Progenitor cell of endocrine pancreas (in vitro differentiated cells): ENCODE data around the gene CYFIP2. TPM values are rescaled to one million over a fixed set of nuclear protein-coding genes. Genes with fewer than 3 reads are reported as not detected.

Experiments used
- DNase-seq: peaks from one replicate; pipeline ENCODE4 v3.0.0; 2021; ENCODE audit warnings: low spot score; ENCODE audit not compliant: unreplicated experiment
- H3K27ac Mint-ChIP-seq: 2 replicates; pipeline ENCODE4 v1.8.0; 2021; ENCODE audit warnings: mild to moderate bottlenecking, moderate library complexity, mixed read lengths
- H3K27me3 Mint-ChIP-seq: 2 replicates; pipeline ENCODE4 v1.8.0; 2021; ENCODE audit warnings: mixed read lengths
- H3K36me3 Mint-ChIP-seq: 2 replicates; pipeline ENCODE4 v1.8.0; 2022; ENCODE audit warnings: mixed read lengths; ENCODE audit not compliant: insufficient read depth
- H3K4me1 Mint-ChIP-seq: 2 replicates; pipeline ENCODE4 v1.8.0; 2021; ENCODE audit warnings: low read depth, mixed read lengths
- H3K4me3 Mint-ChIP-seq: 2 replicates; pipeline ENCODE4 v1.8.0; 2021; ENCODE audit warnings: low read depth, mild to moderate bottlenecking, moderate library complexity, mixed read lengths
- H3K9me3 Mint-ChIP-seq: 2 replicates; pipeline ENCODE4 v1.8.0; 2021; ENCODE audit warnings: low read depth, mixed read lengths
- total RNA-seq: library from RNA; stranded (reverse); gene quantifications from 2 replicates; pipeline ENCODE4 v1.2.1, GENCODE V29; 2021
- TF ChIP-seq, protein P1 (sequence below): fragments of 200-600 bp; sonication (generic); IDR thresholded peaks from one replicate; pipeline ENCODE4 v1.5.0; 2021; ENCODE audit warnings: antibody characterized with exemption, mild to moderate bottlenecking; ENCODE audit not compliant: unreplicated experiment

Gene CYFIP2
- total RNA-seq, 1 donor from 2014 or later = 85.1 TPM

DNA sequence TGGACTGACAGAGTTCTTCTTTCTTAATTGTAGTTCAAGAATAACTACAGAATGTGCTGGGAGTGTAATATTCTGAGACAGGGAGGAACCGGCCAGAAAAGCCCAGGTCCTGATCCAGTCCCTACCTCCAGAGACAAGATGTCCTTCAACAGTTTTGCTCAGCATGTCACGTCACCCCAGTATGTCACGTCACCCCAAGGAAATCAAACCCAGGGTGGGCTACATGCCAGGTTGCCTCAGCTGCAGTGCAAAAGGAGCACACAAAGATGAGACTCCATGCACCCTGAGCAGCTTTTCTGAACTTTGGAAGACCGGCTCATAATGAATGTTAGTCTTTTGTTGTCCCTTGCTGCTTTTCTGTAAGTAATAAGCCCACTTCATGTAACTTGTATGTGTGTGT is 168.2 kb downstream of the CYFIP2 start:
- Mint-ChIP-seq H3K36me3 (no peaks in the 10 kb centered on the region), H3K27ac (no peak overlapping the region), H3K4me1 (no peaks in the 10 kb centered on the region), H3K4me3 (no peak overlapping the region), H3K9me3 (peaks cover 6% of the 10 kb centered on the region), H3K27me3 (no peaks in the 10 kb centered on the region)
- TF ChIP-seq, protein P1, sequence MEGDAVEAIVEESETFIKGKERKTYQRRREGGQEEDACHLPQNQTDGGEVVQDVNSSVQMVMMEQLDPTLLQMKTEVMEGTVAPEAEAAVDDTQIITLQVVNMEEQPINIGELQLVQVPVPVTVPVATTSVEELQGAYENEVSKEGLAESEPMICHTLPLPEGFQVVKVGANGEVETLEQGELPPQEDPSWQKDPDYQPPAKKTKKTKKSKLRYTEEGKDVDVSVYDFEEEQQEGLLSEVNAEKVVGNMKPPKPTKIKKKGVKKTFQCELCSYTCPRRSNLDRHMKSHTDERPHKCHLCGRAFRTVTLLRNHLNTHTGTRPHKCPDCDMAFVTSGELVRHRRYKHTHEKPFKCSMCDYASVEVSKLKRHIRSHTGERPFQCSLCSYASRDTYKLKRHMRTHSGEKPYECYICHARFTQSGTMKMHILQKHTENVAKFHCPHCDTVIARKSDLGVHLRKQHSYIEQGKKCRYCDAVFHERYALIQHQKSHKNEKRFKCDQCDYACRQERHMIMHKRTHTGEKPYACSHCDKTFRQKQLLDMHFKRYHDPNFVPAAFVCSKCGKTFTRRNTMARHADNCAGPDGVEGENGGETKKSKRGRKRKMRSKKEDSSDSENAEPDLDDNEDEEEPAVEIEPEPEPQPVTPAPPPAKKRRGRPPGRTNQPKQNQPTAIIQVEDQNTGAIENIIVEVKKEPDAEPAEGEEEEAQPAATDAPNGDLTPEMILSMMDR = no peak
- no peak for DNase-seq

DNA sequence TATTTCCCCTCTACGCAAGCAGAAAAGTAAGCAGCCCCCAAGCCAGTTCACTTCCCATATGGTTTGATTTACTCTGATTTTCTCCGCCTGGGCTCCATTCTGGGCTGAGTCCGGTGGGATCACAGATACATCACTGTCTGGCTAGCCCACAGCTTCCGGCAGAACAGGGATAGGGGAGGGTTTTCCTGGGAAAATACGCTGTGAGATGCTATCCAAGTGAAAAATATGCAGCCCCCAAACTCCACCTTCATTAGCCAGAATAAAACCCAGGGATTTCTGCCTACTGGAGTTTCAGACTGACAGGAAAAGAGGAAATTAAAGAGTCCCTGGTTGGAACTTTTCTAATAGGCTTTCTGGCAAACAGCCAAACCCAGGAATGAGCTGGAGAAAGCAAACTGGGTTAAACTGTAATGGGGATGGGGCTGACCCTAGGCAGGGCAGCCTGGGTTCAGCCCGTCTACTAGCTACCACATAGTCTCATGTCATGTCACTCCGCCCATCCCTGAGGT is 177.2 kb downstream of the CYFIP2 start:
- H3K27ac Mint-ChIP-seq = no peak overlapping the region
- peaks cover 8% of the 10 kb centered on the region for H3K4me1 Mint-ChIP-seq
- DNase-seq = no peak
- H3K9me3 Mint-ChIP-seq = peaks cover 5% of the 10 kb centered on the region
- TF ChIP-seq, protein P1 = no peak
- H3K4me3 Mint-ChIP-seq = no peak overlapping the region
- H3K36me3 Mint-ChIP-seq = no peaks in the 10 kb centered on the region
- no peaks in the 10 kb centered on the region for H3K27me3 Mint-ChIP-seq

DNA sequence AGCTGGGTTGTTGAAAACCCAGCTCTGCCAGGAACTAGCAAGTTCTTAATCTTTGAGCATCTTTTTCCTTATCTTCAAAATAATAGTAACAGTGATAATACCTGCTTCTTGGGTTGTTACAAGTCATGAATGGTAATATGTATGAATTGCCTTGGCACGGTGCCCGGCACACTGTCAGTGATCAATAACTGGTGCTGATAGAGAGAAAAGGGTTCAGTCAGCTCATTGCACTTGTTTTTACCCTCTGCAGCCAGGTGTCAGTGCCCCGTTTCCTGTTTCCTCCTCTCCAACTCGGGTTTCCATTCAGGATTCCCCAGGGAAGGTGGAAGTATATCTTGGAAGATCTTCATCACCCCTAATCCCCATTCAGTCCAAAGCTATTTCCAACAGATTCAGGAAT is 178.3 kb downstream of the CYFIP2 start:
- Mint-ChIP-seq H3K27ac (no peak overlapping the region), H3K4me1 (peaks cover 8% of the 10 kb centered on the region), H3K36me3 (no peaks in the 10 kb centered on the region), H3K9me3 (peaks cover 5% of the 10 kb centered on the region), H3K27me3 (no peaks in the 10 kb centered on the region), H3K4me3 (no peak overlapping the region)
- TF ChIP-seq, protein P1 = no peak
- no peak for DNase-seq

Other genes with a start within 250 kb of the CYFIP2 start
- gene HAVCR1, start 207.0 kb upstream of the CYFIP2 start, total RNA-seq = 1.2 and 2.1 TPM in 2 replicates
- gene HAVCR2, start 157.1 kb upstream of the CYFIP2 start, total RNA-seq = 0.17 and 0.62 TPM in 2 replicates
- 15.6 and 18.2 TPM in 2 replicates for gene MED7, start 123.3 kb upstream of the CYFIP2 start, total RNA-seq
- gene GARIN3, start 99.9 kb upstream of the CYFIP2 start, total RNA-seq = not detected in 2 replicates
- not detected in 2 replicates for gene ITK, start 85.3 kb upstream of the CYFIP2 start, total RNA-seq
- gene NIPAL4, start 194.1 kb downstream of the CYFIP2 start, total RNA-seq = not detected in 2 replicates